ENCODE measurements around the gene CENPI.

DNA sequence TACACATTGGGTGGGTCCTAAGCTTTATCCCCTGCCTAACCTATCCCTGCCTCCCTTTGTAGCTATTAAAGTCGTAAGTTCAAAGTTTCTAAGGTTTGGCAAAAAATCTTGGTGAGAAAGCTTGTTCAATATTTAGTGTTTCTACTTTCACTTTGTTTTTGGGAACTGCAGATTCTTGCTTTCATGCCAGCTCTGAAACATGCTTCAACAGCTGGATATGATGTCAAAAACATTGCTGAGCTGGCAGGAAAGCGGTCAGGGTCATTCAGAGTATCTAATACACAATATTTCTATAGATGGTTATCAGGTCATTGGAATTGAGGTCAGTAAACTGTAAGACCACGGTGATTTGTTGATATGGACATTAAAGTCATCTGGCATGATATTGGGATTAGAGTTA lies 19.7 kb downstream of the CENPI start:
- TF ChIP-seq POLR2A (IDR thresholded peaks at IDR 0.05): no peak
- TF ChIP-seq, protein P1, sequence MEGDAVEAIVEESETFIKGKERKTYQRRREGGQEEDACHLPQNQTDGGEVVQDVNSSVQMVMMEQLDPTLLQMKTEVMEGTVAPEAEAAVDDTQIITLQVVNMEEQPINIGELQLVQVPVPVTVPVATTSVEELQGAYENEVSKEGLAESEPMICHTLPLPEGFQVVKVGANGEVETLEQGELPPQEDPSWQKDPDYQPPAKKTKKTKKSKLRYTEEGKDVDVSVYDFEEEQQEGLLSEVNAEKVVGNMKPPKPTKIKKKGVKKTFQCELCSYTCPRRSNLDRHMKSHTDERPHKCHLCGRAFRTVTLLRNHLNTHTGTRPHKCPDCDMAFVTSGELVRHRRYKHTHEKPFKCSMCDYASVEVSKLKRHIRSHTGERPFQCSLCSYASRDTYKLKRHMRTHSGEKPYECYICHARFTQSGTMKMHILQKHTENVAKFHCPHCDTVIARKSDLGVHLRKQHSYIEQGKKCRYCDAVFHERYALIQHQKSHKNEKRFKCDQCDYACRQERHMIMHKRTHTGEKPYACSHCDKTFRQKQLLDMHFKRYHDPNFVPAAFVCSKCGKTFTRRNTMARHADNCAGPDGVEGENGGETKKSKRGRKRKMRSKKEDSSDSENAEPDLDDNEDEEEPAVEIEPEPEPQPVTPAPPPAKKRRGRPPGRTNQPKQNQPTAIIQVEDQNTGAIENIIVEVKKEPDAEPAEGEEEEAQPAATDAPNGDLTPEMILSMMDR (IDR thresholded peaks at IDR 0.05): no peak
- no peak for TF ChIP-seq POLR2AphosphoS5 (IDR thresholded peaks at IDR 0.05)
- TF ChIP-seq EP300 (IDR thresholded peaks at IDR 0.05): no peak

All from suprapubic skin (tissue), 4 donors.